ENCODE measurements around the gene MTOR. TPM values are rescaled to one million over a fixed set of nuclear protein-coding genes. Genes with fewer than 3 reads are reported as not detected.
A peak's percentile ranks its signal among the peaks of the same experiment; 100 is the strongest.

MTOR gene
- total RNA-seq, 1 donor from 2014 or later = 55.1 TPM

DNA sequence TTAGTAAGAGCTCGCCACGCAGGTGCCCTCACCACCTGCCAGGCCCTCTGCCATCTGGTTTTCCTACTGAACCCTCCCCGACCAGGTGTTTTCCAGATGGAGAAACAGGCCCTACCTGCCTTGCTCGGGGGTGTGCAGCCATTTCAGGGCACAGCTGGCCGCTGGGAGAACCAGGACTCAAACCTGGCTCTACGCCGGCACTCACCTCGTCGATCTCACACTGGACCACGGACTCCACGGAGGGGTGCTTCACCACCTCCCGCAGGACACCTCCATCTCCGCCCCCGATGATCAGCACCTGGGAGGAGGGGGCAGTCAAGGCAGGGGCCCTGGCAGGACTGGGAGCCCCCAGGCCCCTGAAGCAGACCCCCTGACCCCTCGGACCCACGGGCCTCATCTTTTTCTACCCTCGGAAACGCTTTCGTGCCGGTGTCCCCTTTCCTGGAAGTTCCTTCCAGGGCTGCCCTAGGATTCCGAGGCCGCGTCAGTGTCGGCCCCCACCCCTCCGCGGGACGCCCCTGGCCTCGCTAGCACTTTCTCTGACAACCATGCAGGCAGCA is 203.7 kb downstream of the MTOR start:
- ChIA-PET POLR2A (interaction anchor here (0.5 to 1.0 kb wide), 2 partner anchors 895 to 1323 kb away, joined by 4 to 10 read pairs; no protein-coding TSS in a partner anchor), CTCF (interaction anchor here (0.7 kb wide), 1 partner anchor 21 kb away, joined by 4 read pairs; no protein-coding TSS in a partner anchor)
- TF ChIP-seq, protein P1, sequence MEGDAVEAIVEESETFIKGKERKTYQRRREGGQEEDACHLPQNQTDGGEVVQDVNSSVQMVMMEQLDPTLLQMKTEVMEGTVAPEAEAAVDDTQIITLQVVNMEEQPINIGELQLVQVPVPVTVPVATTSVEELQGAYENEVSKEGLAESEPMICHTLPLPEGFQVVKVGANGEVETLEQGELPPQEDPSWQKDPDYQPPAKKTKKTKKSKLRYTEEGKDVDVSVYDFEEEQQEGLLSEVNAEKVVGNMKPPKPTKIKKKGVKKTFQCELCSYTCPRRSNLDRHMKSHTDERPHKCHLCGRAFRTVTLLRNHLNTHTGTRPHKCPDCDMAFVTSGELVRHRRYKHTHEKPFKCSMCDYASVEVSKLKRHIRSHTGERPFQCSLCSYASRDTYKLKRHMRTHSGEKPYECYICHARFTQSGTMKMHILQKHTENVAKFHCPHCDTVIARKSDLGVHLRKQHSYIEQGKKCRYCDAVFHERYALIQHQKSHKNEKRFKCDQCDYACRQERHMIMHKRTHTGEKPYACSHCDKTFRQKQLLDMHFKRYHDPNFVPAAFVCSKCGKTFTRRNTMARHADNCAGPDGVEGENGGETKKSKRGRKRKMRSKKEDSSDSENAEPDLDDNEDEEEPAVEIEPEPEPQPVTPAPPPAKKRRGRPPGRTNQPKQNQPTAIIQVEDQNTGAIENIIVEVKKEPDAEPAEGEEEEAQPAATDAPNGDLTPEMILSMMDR (IDR thresholded peaks at IDR 0.05) = no peak
- intact Hi-C loops (cut with micrococcal nuclease) = loop anchor here (5.0 kb wide), 1 partner anchor 679 kb away; the partner anchor contains the start of gene AGTRAP
- H3K4me3 Mint-ChIP-seq = peak overlapping the region; percentile 86
- H3K9me3 Mint-ChIP-seq = no peaks in the 10 kb centered on the region
- H3K27ac Mint-ChIP-seq = no peak overlapping the region
- peaks cover 32% of the 10 kb centered on the region for H3K36me3 Mint-ChIP-seq (ENCODE audit: low read depth)
- H3K4me1 Mint-ChIP-seq = peaks cover 18% of the 10 kb centered on the region
- DNase-seq (no peak), ATAC-seq (ENCODE audit: low read depth) (no peak)
- no peaks in the 10 kb centered on the region for H3K27me3 Mint-ChIP-seq

DNA sequence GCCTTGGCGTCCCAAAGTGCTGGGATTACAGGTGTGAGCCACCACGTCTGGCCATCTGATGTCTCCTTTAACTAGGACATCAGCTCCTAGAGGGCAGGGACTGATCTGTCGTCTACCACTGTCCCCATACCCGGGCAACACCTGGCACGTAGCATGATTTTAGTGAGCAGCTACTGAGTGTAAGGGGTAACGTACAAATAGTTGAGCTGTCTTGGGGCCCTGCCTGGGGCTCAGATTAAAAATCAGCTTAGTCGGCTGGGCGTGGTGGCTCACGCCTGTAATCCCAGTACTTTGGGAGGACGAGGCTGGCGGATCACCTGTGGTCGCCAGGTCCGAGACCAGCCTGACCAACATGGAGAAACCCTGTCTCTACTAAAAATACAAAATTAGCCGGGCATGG is 204.3 kb downstream of the MTOR start:
- no peak for DNase-seq
- intact Hi-C loops (cut with micrococcal nuclease) = loop anchor here (5.0 kb wide), 1 partner anchor 679 kb away; the partner anchor contains the start of gene AGTRAP

GRCh38 chr1:11057477-11057876 is 204.9 kb downstream of the MTOR start:
- Mint-ChIP-seq H3K4me3 (peak overlapping the region; percentile 48), H3K27me3 (no peaks in the 10 kb centered on the region), H3K9me3 (no peaks in the 10 kb centered on the region), H3K36me3 (ENCODE audit: low read depth) (peaks cover 27% of the 10 kb centered on the region), H3K27ac (no peak overlapping the region), H3K4me1 (peaks cover 19% of the 10 kb centered on the region)
- ChIA-PET CTCF (no interaction called here), POLR2A (interaction anchor here (1.0 kb wide), 1 partner anchor 1322 kb away, joined by 4 read pairs; no protein-coding TSS in a partner anchor)
- DNase-seq (no peak), ATAC-seq (ENCODE audit: low read depth) (no peak)
- TF ChIP-seq, protein P1 (IDR thresholded peaks at IDR 0.05) = no peak
- intact Hi-C loops (cut with micrococcal nuclease) = loop anchor here (5.0 kb wide), 1 partner anchor 680 kb away; the partner anchor contains the start of gene AGTRAP

More for the DNA sequence above, 204.3 kb downstream of the MTOR start:
- H3K4me1 Mint-ChIP-seq = peaks cover 18% of the 10 kb centered on the region
- H3K27ac Mint-ChIP-seq = no peak overlapping the region
- no peaks in the 10 kb centered on the region for H3K9me3 Mint-ChIP-seq
- ChIA-PET POLR2A (interaction anchor here (0.5 to 1.0 kb wide), 2 partner anchors 896 to 1322 kb away, joined by 4 to 10 read pairs; no protein-coding TSS in a partner anchor), CTCF (interaction anchor here (0.7 kb wide), 1 partner anchor 20 kb away, joined by 4 read pairs; no protein-coding TSS in a partner anchor)
- H3K36me3 Mint-ChIP-seq (ENCODE audit: low read depth) = peaks cover 27% of the 10 kb centered on the region
- no peak for ATAC-seq (ENCODE audit: low read depth)
- no peaks in the 10 kb centered on the region for H3K27me3 Mint-ChIP-seq
- TF ChIP-seq, protein P1 (IDR thresholded peaks at IDR 0.05) = no peak
- H3K4me3 Mint-ChIP-seq = peak overlapping the region; percentile 86

Other genes with a start within 250 kb of the MTOR start
- gene TARDBP, start 249.9 kb downstream of the MTOR start, total RNA-seq = 170 and 193 TPM in 2 replicates
- gene MASP2, start 215.3 kb downstream of the MTOR start, total RNA-seq = not detected in 2 replicates
- 106 and 119 TPM in 2 replicates for gene SRM, start 202.5 kb downstream of the MTOR start, total RNA-seq
- 89.3 and 108 TPM in 2 replicates for gene EXOSC10, start 162.7 kb downstream of the MTOR start, total RNA-seq
- gene ANGPTL7, start 73.2 kb downstream of the MTOR start, total RNA-seq = not detected in 2 replicates
- 23.3 and 27.8 TPM in 2 replicates for gene UBIAD1, start 10.6 kb upstream of the MTOR start, total RNA-seq
- 0.42 and 0.44 TPM in 2 replicates for gene DISP3, start 216.6 kb upstream of the MTOR start, total RNA-seq

All from activated B cell treated with CpG ODN at 0.5 μM for 24 hours (primary cell).